ENCODE measurements around the gene RNF175.

The RNF175 gene

DNA sequence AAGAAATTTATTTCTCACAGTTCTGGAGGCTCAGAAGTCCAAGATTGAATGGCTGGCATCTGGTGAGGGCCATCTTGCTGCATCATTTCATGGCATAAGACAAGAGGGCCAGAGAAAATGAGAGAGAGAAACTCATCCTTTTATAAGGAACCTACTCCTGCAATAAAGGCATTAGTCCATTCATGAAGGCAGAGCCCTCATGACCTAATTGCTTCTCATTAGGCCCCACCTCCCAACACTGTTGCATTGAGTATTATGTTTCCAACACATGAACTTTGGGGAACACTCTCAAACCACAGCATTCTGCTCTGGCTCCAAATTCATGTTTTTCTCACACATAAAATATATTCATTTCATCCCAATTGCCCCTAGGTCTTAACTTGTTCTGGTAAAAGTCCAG is 14.2 kb downstream of the RNF175 start:
- peaks cover 0 to 7% (median 5%) of the 10 kb centered on the region in 3 donors for H3K9me3 ChIP-seq
- no peak overlapping the region for H3K4me3 ChIP-seq
- no peaks in the 10 kb centered on the region for H3K36me3 ChIP-seq
- H3K27me3 ChIP-seq = no peaks in the 10 kb centered on the region
- TF ChIP-seq, protein P1, sequence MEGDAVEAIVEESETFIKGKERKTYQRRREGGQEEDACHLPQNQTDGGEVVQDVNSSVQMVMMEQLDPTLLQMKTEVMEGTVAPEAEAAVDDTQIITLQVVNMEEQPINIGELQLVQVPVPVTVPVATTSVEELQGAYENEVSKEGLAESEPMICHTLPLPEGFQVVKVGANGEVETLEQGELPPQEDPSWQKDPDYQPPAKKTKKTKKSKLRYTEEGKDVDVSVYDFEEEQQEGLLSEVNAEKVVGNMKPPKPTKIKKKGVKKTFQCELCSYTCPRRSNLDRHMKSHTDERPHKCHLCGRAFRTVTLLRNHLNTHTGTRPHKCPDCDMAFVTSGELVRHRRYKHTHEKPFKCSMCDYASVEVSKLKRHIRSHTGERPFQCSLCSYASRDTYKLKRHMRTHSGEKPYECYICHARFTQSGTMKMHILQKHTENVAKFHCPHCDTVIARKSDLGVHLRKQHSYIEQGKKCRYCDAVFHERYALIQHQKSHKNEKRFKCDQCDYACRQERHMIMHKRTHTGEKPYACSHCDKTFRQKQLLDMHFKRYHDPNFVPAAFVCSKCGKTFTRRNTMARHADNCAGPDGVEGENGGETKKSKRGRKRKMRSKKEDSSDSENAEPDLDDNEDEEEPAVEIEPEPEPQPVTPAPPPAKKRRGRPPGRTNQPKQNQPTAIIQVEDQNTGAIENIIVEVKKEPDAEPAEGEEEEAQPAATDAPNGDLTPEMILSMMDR (IDR thresholded peaks at IDR 0.05) = no peak
- H3K27ac ChIP-seq = no peak overlapping the region
- DNase-seq = no peak
- peaks cover 0 to 13% (median 0%) of the 10 kb centered on the region in 4 donors for H3K4me1 ChIP-seq
- intact Hi-C loops (cut with DNase I; ENCODE audit: low total_unique reads) = loop anchor here (5.0 kb wide), 1 partner anchor 113 kb away; no protein-coding TSS in a partner anchor

GRCh38 chr4:153741541-153741940 is 18.3 kb downstream of the RNF175 start:
- Histone ChIP-seq H3K27ac (no peak overlapping the region), H3K36me3 (no peaks in the 10 kb centered on the region), H3K4me1 (no peaks in the 10 kb centered on the region), H3K9me3 (peaks cover 0 to 10% (median 7%) of the 10 kb centered on the region in 3 donors), H3K27me3 (no peaks in the 10 kb centered on the region), H3K4me3 (no peak overlapping the region)
- intact Hi-C loops (cut with DNase I; ENCODE audit: low total_unique reads) = no loop called here
- TF ChIP-seq, protein P1 (IDR thresholded peaks at IDR 0.05) = no peak
- no peak for DNase-seq

DNA sequence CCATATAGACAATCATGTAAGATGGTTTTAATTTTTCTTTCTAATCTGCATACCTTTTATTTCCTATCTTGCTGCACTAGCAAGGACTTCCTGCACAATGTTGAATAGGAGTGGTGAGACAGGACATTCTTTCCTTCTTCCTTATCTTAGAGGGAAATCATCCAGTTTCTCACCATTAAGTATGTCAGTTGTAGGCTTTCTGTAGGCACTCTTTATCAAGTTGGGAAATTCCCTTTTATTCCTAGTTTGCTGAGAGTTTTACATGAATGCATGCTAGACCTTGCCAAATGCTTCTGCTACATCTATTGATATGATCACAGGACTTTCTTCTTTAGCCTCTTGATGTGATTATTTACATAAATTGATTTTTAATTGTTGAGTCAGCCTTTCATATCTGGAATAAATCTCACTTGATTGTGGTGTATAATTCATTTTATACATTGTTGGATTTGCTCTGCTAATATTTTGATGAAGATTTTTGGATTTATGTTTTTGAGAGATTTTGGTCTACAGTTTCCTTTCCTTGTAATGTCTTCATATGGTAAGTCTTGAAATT is 23.8 kb downstream of the RNF175 start:
- DNase-seq = no peak
- no peak overlapping the region for H3K27ac ChIP-seq
- H3K4me1 ChIP-seq = no peaks in the 10 kb centered on the region
- H3K4me3 ChIP-seq = no peak overlapping the region
- no peaks in the 10 kb centered on the region for H3K27me3 ChIP-seq
- TF ChIP-seq, protein P1 (IDR thresholded peaks at IDR 0.05) = no peak
- H3K36me3 ChIP-seq = no peaks in the 10 kb centered on the region
- intact Hi-C loops (cut with DNase I; ENCODE audit: low total_unique reads) = loop anchor here (2.0 kb wide), 1 partner anchor 27 kb away; no protein-coding TSS in a partner anchor
- peaks cover 0 to 6% (median 5%) of the 10 kb centered on the region in 3 donors for H3K9me3 ChIP-seq

- no peak overlapping the region for H3K27ac ChIP-seq
- intact Hi-C loops (cut with DNase I; ENCODE audit: low total_unique reads) = no loop called here
- DNase-seq = no peak
These were observed 25.9 kb downstream of the RNF175 start for GRCh38 chr4:153733751-153734448.

DNA sequence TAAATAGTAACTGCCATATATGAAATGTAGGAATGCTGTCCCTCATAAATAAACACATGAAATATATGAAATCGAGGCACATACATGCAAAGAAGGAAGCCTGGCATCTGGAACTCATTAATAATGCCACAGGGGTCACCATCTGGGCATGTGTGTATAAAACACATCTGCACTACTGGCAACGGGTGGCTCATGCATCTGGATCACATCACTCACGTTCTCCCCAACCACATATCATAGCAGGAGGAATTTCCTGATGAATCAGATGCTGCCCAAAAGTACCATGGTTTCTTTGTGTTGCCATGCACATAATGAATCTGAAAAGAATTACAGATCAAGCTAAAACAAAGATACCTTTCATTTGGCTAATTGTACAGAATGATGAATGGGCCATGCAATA is 28.6 kb downstream of the RNF175 start:
- intact Hi-C loops (cut with DNase I; ENCODE audit: low total_unique reads) = no loop called here
- Histone ChIP-seq H3K4me3 (no peak overlapping the region), H3K9me3 (no peaks in the 10 kb centered on the region), H3K27me3 (no peaks in the 10 kb centered on the region), H3K4me1 (no peaks in the 10 kb centered on the region), H3K36me3 (no peaks in the 10 kb centered on the region), H3K27ac (no peak overlapping the region)
- no peak for DNase-seq
- TF ChIP-seq, protein P1 (IDR thresholded peaks at IDR 0.05) = no peak

More at GRCh38 chr4:153733751-153734448, 25.9 kb downstream of the RNF175 start:
- H3K4me3 ChIP-seq = no peak overlapping the region
- no peaks in the 10 kb centered on the region for H3K4me1 ChIP-seq
- no peaks in the 10 kb centered on the region for H3K36me3 ChIP-seq
- TF ChIP-seq, protein P1 (IDR thresholded peaks at IDR 0.05) = no peak
- no peaks in the 10 kb centered on the region for H3K27me3 ChIP-seq
- no peaks in the 10 kb centered on the region for H3K9me3 ChIP-seq
